ENCODE measurements around the gene NPB. TPM values are rescaled to one million over a fixed set of nuclear protein-coding genes. Genes with fewer than 3 reads are reported as not detected.
A peak's percentile ranks its signal among the peaks of the same experiment; 100 is the strongest.

The NPB gene
- total RNA-seq, 2 experiments from 2014 or later: 0.20 TPM; not detected in 1

- Histone ChIP-seq H3K27ac (ENCODE audit: low read depth in 1 of 2, low read length in 2 of 2) (no peak overlapping the region), H3K4me1 (ENCODE audit: insufficient read depth, low read length) (peaks cover 26% of the 10 kb centered on the region), H3K27me3 (ENCODE audit: control insufficient read depth in 1 of 2, insufficient read depth in 2 of 2, low read length in 2 of 2) (peaks cover 7 to 11% of the 10 kb centered on the region in 2 experiments), H3K9me3 (ENCODE audit: control insufficient read depth in 1 of 2, insufficient read depth in 1 of 2, low read length in 2 of 2) (peaks cover 0 to 5% of the 10 kb centered on the region in 2 experiments), H3K4me3 (ENCODE audit: low read length) (no peak overlapping the region), H3K36me3 (ENCODE audit: insufficient read depth, low read length) (peaks cover 22% of the 10 kb centered on the region)
- TF ChIP-seq CTCF (IDR thresholded peaks at IDR 0.05): no peak
- DNase-seq (no peak), ATAC-seq (ENCODE audit: poor library complexity) (no peak)
- H3K36me3 Mint-ChIP-seq (ENCODE audit: low read depth): peaks cover 18% of the 10 kb centered on the region
- no peak overlapping the region for H3K4me3 Mint-ChIP-seq
- POLR2A ChIA-PET: no interaction called here
- CTCF ChIA-PET: no interaction called here
- H3K27me3 Mint-ChIP-seq: peaks cover 8% of the 10 kb centered on the region
- H3K27ac Mint-ChIP-seq: no peak overlapping the region
- intact Hi-C loops (cut with DNase I, micrococcal nuclease): no loop called here
- no peaks in the 10 kb centered on the region for H3K9me3 Mint-ChIP-seq
- H3K4me1 Mint-ChIP-seq (ENCODE audit: low read depth): peaks cover 9% of the 10 kb centered on the region
These were observed 3.4 kb downstream of the NPB start for GRCh38 chr17:81905424-81905875.

GRCh38 chr17:81905993-81906392 is 4.0 kb downstream of the NPB start:
- TF ChIP-seq CTCF (IDR thresholded peaks at IDR 0.05): no peak
- Histone ChIP-seq H3K4me1 (ENCODE audit: insufficient read depth, low read length) (peaks cover 30% of the 10 kb centered on the region), H3K27me3 (ENCODE audit: control insufficient read depth in 1 of 2, insufficient read depth in 2 of 2, low read length in 2 of 2) (peaks cover 7 to 8% of the 10 kb centered on the region in 2 experiments), H3K4me3 (ENCODE audit: low read length) (no peak overlapping the region), H3K27ac (ENCODE audit: low read depth in 1 of 2, low read length in 2 of 2) (no peak overlapping the region), H3K36me3 (ENCODE audit: insufficient read depth, low read length) (peaks cover 21% of the 10 kb centered on the region), H3K9me3 (ENCODE audit: control insufficient read depth in 1 of 2, insufficient read depth in 1 of 2, low read length in 2 of 2) (peaks cover 0 to 5% of the 10 kb centered on the region in 2 experiments)
- peaks cover 13% of the 10 kb centered on the region for H3K36me3 Mint-ChIP-seq (ENCODE audit: low read depth)
- CTCF ChIA-PET: no interaction called here
- no peak overlapping the region for H3K4me3 Mint-ChIP-seq
- no peak for DNase-seq
- peaks cover 8% of the 10 kb centered on the region for H3K4me1 Mint-ChIP-seq (ENCODE audit: low read depth)
- intact Hi-C loops (cut with DNase I, micrococcal nuclease): no loop called here
- H3K27me3 Mint-ChIP-seq: peaks cover 4% of the 10 kb centered on the region
- no peak overlapping the region for H3K27ac Mint-ChIP-seq
- no peaks in the 10 kb centered on the region for H3K9me3 Mint-ChIP-seq
- ATAC-seq (ENCODE audit: poor library complexity): no peak
- POLR2A ChIA-PET: no interaction called here

GRCh38 chr17:81906476-81907218 is 4.6 kb downstream of the NPB start:
- TF ChIP-seq CTCF (IDR thresholded peaks at IDR 0.05): no peak
- H3K27me3 ChIP-seq (ENCODE audit: control insufficient read depth in 1 of 2, insufficient read depth in 2 of 2, low read length in 2 of 2): peaks cover 2% of the 10 kb centered on the region in 2 experiments
- H3K9me3 ChIP-seq (ENCODE audit: control insufficient read depth in 1 of 2, insufficient read depth in 1 of 2, low read length in 2 of 2): peaks cover 0 to 1% of the 10 kb centered on the region in 2 experiments
- ChIA-PET POLR2A (no interaction called here), CTCF (no interaction called here)
- Mint-ChIP-seq H3K27me3 (no peaks in the 10 kb centered on the region), H3K4me1 (ENCODE audit: low read depth) (peaks cover 4% of the 10 kb centered on the region), H3K36me3 (ENCODE audit: low read depth) (peaks cover 12% of the 10 kb centered on the region), H3K27ac (no peak overlapping the region), H3K9me3 (no peaks in the 10 kb centered on the region), H3K4me3 (peak overlapping the region; percentile 20)
- peaks cover 21% of the 10 kb centered on the region for H3K36me3 ChIP-seq (ENCODE audit: insufficient read depth, low read length)
- no peak for ATAC-seq (ENCODE audit: poor library complexity)
- no peak for DNase-seq
- peaks cover 27% of the 10 kb centered on the region for H3K4me1 ChIP-seq (ENCODE audit: insufficient read depth, low read length)
- no peak overlapping the region for H3K4me3 ChIP-seq (ENCODE audit: low read length)
- intact Hi-C loops (cut with DNase I, micrococcal nuclease): no loop called here
- H3K27ac ChIP-seq (ENCODE audit: low read depth in 1 of 2, low read length in 2 of 2): no peak overlapping the region
